HCEC 1CT (cell line): ENCODE measurements around the gene RBM45.
A peak's percentile ranks its signal among the peaks of the same experiment; 100 is the strongest.
"Not testable (repeated sequence)": the region's sequence is repeated elsewhere in the genome, so short reads cannot be mapped to it uniquely, and the experiment has no call there.

Experiments used
- DNase-seq: peaks from one replicate; pipeline ENCODE4 v3.0.0-alpha.2; 2017

RBM45 gene

GRCh38 chr2:178112202-178113152, at the start of gene RBM45:
Gene RBM45, plus strand, starts transcription at chr2:178112437. Its CDS starts 110 bp downstream, at chr2:178112547.
- DNase-seq: peak; percentile 96

GRCh38 chr2:178066324-178066723, 45.9 kb upstream of the RBM45 start:
- DNase-seq: no peak

- DNase-seq: peak; percentile 20
These were observed 45.2 kb upstream of the RBM45 start for GRCh38 chr2:178066890-178067669.

GRCh38 chr2:178068823-178069454, 43.3 kb upstream of the RBM45 start:
- DNase-seq: no peak

- DNase-seq: no peak
These were observed 42.7 kb upstream of the RBM45 start for GRCh38 chr2:178069551-178069950.

GRCh38 chr2:178070824-178071223, 41.4 kb upstream of the RBM45 start:
- DNase-seq: no peak

- no peak for DNase-seq
These were observed 40.2 kb upstream of the RBM45 start for GRCh38 chr2:178072000-178072382.

GRCh38 chr2:178072383-178073301, 39.6 kb upstream of the RBM45 start, which contains the start of gene PDE11A:
Gene PDE11A, minus strand, starts transcription at chr2:178072777. Its CDS starts 340 bp downstream, at chr2:178072437.
- DNase-seq: peak; percentile 72

GRCh38 chr2:178074123-178075005, 37.9 kb upstream of the RBM45 start:
- peak; percentile 16 for DNase-seq

GRCh38 chr2:178075006-178075326, 37.3 kb upstream of the RBM45 start:
- no peak for DNase-seq

- no peak for DNase-seq
These were observed 36.1 kb upstream of the RBM45 start for GRCh38 chr2:178076130-178076529.

- not testable (repeated sequence) for DNase-seq
These were observed 33.0 kb upstream of the RBM45 start for GRCh38 chr2:178079279-178079678.

GRCh38 chr2:178082408-178083045, 29.7 kb upstream of the RBM45 start:
- no peak for DNase-seq

GRCh38 chr2:178084273-178084672, 28.0 kb upstream of the RBM45 start:
- DNase-seq: no peak

GRCh38 chr2:178088774-178089270, 23.4 kb upstream of the RBM45 start:
- no peak for DNase-seq

- DNase-seq: no peak
These were observed 18.8 kb upstream of the RBM45 start for GRCh38 chr2:178093471-178093870.

- peak; percentile 63 for DNase-seq
These were observed 10.7 kb upstream of the RBM45 start for GRCh38 chr2:178101321-178102079.

GRCh38 chr2:178105566-178105965, 6.7 kb upstream of the RBM45 start:
- no peak for DNase-seq

GRCh38 chr2:178106053-178106452, 6.2 kb upstream of the RBM45 start:
- no peak for DNase-seq

- no peak for DNase-seq
These were observed 4.1 kb upstream of the RBM45 start for GRCh38 chr2:178108176-178108575.
